AG09319 (cell line): ENCODE measurements around the gene TRAPPC10.

Experiments used
- DNase-seq: peaks from one replicate; pipeline ENCODE4 v3.0.0-alpha.2; 2010; ENCODE audit warnings: low read depth; ENCODE audit errors: extremely low read depth
- CTCF ChIP-seq: IDR thresholded peaks from 2 replicates; pipeline ENCODE4 v1.5.1; 2011; ENCODE audit warnings: low read depth, mild to moderate bottlenecking, inconsistent platforms, low read length, moderate library complexity

Gene TRAPPC10

GRCh38 chr21:44086636-44087425 lies 74.7 kb downstream of the TRAPPC10 start:
- no peak for TF ChIP-seq CTCF
- DNase-seq, result no peak

GRCh38 chr21:44087426-44088400 lies 75.6 kb downstream of the TRAPPC10 start:
- TF ChIP-seq CTCF, result no peak
- DNase-seq, result no peak

- no peak for TF ChIP-seq CTCF
- no peak for DNase-seq
These were observed 76.3 kb downstream of the TRAPPC10 start for GRCh38 chr21:44088401-44088780.

- TF ChIP-seq CTCF, result no peak
- no peak for DNase-seq
These were observed 77.1 kb downstream of the TRAPPC10 start for GRCh38 chr21:44089001-44089911.

- DNase-seq, result no peak
These were observed 78.2 kb downstream of the TRAPPC10 start for GRCh38 chr21:44090325-44090724.

GRCh38 chr21:44092211-44092610 lies 80.1 kb downstream of the TRAPPC10 start:
- no peak for TF ChIP-seq CTCF
- no peak for DNase-seq

More at GRCh38 chr21:44090325-44090724, 78.2 kb downstream of the TRAPPC10 start:
- no peak for TF ChIP-seq CTCF
